Right lobe of liver (tissue), 6 donors: ENCODE measurements around the gene AMZ1. TPM values are rescaled to one million over a fixed set of nuclear protein-coding genes. Genes with fewer than 3 reads are reported as not detected.
A peak's percentile ranks its signal among the peaks of the same experiment; 100 is the strongest.

Source experiments
- ATAC-seq, 4 donors: fragments of 200-7000 bp; cut with Tn5 transposase; one replicate each; pipeline ENCODE4 v1.9.1; 2020; ENCODE audit warnings: mild to moderate bottlenecking in 4 of 4, moderate library complexity in 4 of 4
- DNase-seq, 3 donors: peaks; one replicate each; pipeline ENCODE4 v3.0.0-alpha.2; 2020
- H3K27ac ChIP-seq, 3 donors: fragments of 200-600 bp; one replicate each; pipeline ENCODE4 v1.8.0; 2022
- H3K27me3 ChIP-seq, 2 donors: fragments of 200-600 bp; one replicate each; pipeline ENCODE4 v1.8.0; 2022
- H3K36me3 ChIP-seq, 4 donors: fragments of 200-600 bp; sonication (generic) in 1 of 4; one replicate each; pipeline versions ENCODE4 v1.5.1 to v1.8.0; 2017 to 2022; ENCODE audit warnings: control low read depth in 1 of 4
- H3K4me1 ChIP-seq, 4 donors: fragments of 200-600 bp; sonication (generic) in 1 of 4; one replicate each; pipeline versions ENCODE4 v1.5.1 to v1.8.0; 2017 to 2022; ENCODE audit warnings: control low read depth in 1 of 4
- H3K4me3 ChIP-seq, 3 donors: fragments of 200-600 bp; one replicate each; pipeline ENCODE4 v1.8.0; 2022
- H3K9me3 ChIP-seq, 4 donors: fragments of 200-600 bp; sonication (generic) in 1 of 4; one replicate each; pipeline versions ENCODE4 v1.5.1 to v1.8.0; 2017 to 2022; ENCODE audit warnings: control low read depth in 1 of 4
- POLR2A ChIP-seq: fragments of 450-650 bp; IDR thresholded peaks from one replicate; pipeline ENCODE4 v1.6.1; 2017; ENCODE audit warnings: antibody characterized with exemption, mild to moderate bottlenecking
- WGBS: methylation state at CpG from one replicate; pipeline ENCODE4 v1.1.6; 2018; ENCODE audit warnings: low coverage, low lambda C conversion rate; ENCODE audit not compliant: insufficient coverage; ENCODE audit errors: missing lambda C conversion rate; 5-methylcytosine and 5-hydroxymethylcytosine counted together
- intact Hi-C, 2 donors: fragments of 100-400 bp; cut with DNase I; formaldehyde crosslinking; loops; one replicate each; pipeline versions ENCODE4 v1.11.2 to v1.14.1; 2022
- total RNA-seq, 6 experiments: library from RNA; depleted of rRNA in 2 of 6; stranded (reverse); fragments of >200 nt in 2 of 6; fragmentation: NEBNext Ultra II Directional in 3 of 6; extraction: Animal tissue kit (Norgen Biotek cat#: 25700) in 3 of 6; gene quantifications; one replicate each; pipeline versions ENCODE4 v1.1.0 to v1.2.4, GENCODE V29; 2016 to 2023
- TF ChIP-seq, protein P1 (sequence below), 4 donors: fragments of 200-600 bp in 3 of 4; fragments of 450-650 bp in 1 of 4; IDR thresholded peaks; one replicate each; pipeline versions ENCODE4 v1.5.1 to v1.8.0; 2016 to 2022; ENCODE audit warnings: antibody characterized with exemption in 4 of 4, mild to moderate bottlenecking in 2 of 4
- donor health status: DM: no; HTN: yes; CAD: no.
- donor health status: DM: no; HTN: no; CAD: no.
- donor health status: DM: no; HTN: no; CAD: no.
- donor health status: DM: no; HTN: yes; CAD: no.
- donor health status: DM: no; HTN: yes; CAD: no.

AMZ1 gene
- total RNA-seq, 6 experiments from 2014 or later: 0.42 to 5.8 (median 1.4) TPM; not detected in 1

- intact Hi-C loops: no loop called here
- H3K36me3 ChIP-seq: no peaks in the 10 kb centered on the region
- no peaks in the 10 kb centered on the region for H3K27me3 ChIP-seq
- DNase-seq (peak; percentile 63 to 94 (median 73)), ATAC-seq (peak; percentile 81 to 86 (median 81))
- H3K9me3 ChIP-seq: no peaks in the 10 kb centered on the region
- TF ChIP-seq, protein P1, sequence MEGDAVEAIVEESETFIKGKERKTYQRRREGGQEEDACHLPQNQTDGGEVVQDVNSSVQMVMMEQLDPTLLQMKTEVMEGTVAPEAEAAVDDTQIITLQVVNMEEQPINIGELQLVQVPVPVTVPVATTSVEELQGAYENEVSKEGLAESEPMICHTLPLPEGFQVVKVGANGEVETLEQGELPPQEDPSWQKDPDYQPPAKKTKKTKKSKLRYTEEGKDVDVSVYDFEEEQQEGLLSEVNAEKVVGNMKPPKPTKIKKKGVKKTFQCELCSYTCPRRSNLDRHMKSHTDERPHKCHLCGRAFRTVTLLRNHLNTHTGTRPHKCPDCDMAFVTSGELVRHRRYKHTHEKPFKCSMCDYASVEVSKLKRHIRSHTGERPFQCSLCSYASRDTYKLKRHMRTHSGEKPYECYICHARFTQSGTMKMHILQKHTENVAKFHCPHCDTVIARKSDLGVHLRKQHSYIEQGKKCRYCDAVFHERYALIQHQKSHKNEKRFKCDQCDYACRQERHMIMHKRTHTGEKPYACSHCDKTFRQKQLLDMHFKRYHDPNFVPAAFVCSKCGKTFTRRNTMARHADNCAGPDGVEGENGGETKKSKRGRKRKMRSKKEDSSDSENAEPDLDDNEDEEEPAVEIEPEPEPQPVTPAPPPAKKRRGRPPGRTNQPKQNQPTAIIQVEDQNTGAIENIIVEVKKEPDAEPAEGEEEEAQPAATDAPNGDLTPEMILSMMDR (IDR thresholded peaks at IDR 0.05): no peak
- no peak for TF ChIP-seq POLR2A
- H3K4me3 ChIP-seq: no peak overlapping the region
- WGBS: 46% methylated on average over 7 of the region's 12 CpGs
- no peak overlapping the region for H3K27ac ChIP-seq
- no peaks in the 10 kb centered on the region for H3K4me1 ChIP-seq
These were observed 14.0 kb downstream of the AMZ1 start for GRCh38 chr7:2701832-2702593.

DNA sequence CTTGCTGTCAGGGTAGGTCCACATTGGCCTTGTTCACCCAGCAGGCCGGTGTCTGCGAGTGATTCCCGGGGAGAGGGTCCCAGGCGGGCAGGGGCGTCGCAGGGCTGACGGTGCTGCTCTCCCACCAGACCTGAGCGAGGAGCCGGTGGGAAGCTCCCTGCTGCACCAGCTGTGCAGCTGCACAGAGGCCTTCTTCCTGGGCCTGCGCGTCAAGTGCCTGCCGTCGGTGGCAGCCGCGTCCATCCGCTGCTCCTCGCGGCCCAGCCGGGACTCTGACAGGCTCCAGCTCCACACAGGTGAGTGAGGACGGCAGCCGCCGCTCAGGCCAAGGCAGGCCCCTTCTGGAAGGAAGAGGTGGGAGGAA, 14.6 kb downstream of the AMZ1 start:
- DNase-seq (no peak), ATAC-seq (no peak)

GRCh38 chr7:2705371-2706096, 17.5 kb downstream of the AMZ1 start:
- DNase-seq (no peak), ATAC-seq (no peak)
- H3K27me3 ChIP-seq: no peaks in the 10 kb centered on the region
- 78% methylated on average over 6 of the region's 14 CpGs for WGBS
- no peak for TF ChIP-seq POLR2A
- TF ChIP-seq, protein P1 (IDR thresholded peaks at IDR 0.05): no peak
- no peak overlapping the region for H3K27ac ChIP-seq
- no peaks in the 10 kb centered on the region for H3K9me3 ChIP-seq
- intact Hi-C loops: no loop called here
- no peaks in the 10 kb centered on the region for H3K4me1 ChIP-seq
- no peak overlapping the region for H3K4me3 ChIP-seq
- H3K36me3 ChIP-seq: no peaks in the 10 kb centered on the region

More for the DNA sequence above, 14.6 kb downstream of the AMZ1 start:
- H3K9me3 ChIP-seq: no peaks in the 10 kb centered on the region
- 90% methylated on average over 2 of the region's 22 CpGs for WGBS
- no peak overlapping the region for H3K4me3 ChIP-seq
- no peak overlapping the region for H3K27ac ChIP-seq
- H3K27me3 ChIP-seq: no peaks in the 10 kb centered on the region
- intact Hi-C loops: no loop called here
- no peak for TF ChIP-seq POLR2A
- TF ChIP-seq, protein P1 (IDR thresholded peaks at IDR 0.05): no peak
- H3K4me1 ChIP-seq: no peaks in the 10 kb centered on the region
- H3K36me3 ChIP-seq: no peaks in the 10 kb centered on the region

DNA sequence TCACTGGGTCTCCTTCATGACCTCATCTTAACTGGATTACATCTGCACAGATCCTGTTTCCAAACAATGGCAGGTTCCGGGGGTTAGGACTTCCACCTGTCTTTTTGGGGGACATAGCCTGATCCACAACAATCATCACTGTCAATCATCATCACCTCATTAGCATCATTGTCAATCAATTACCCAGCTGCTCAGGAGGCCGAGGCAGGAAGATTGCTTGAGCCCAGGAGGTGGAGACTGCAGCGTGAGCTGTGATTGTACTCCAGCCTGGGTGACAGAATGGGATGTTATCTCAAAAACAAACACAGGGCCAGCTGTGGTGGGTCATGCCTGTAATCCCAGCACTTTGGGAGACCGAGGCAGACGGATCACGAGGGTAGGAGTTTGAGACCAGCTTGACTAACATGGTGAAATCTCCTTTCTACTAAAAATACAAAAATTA, 18.7 kb downstream of the AMZ1 start:
- intact Hi-C loops: no loop called here
- DNase-seq (no peak), ATAC-seq (no peak)
- TF ChIP-seq POLR2A: no peak
- TF ChIP-seq, protein P1 (IDR thresholded peaks at IDR 0.05): no peak
- no peaks in the 10 kb centered on the region for H3K4me1 ChIP-seq
- no peak overlapping the region for H3K27ac ChIP-seq
- H3K27me3 ChIP-seq: no peaks in the 10 kb centered on the region
- H3K9me3 ChIP-seq: no peaks in the 10 kb centered on the region
- WGBS: 61% methylated on average over 6 of the region's 6 CpGs
- H3K4me3 ChIP-seq: no peak overlapping the region
- no peaks in the 10 kb centered on the region for H3K36me3 ChIP-seq
